A549 (cell line): ENCODE data around the gene C15orf62.

ENCODE experiments used
- CTCF ChIP-seq: fragments of >200 bp; sonication (Bioruptor Twin); formaldehyde crosslinking; IDR thresholded peaks from 3 replicates; pipeline ENCODE4 v1.5.1; 2016
- PHF8 ChIP-seq: fragments of 200-600 bp; sonication (generic); IDR thresholded peaks from 2 replicates; pipeline ENCODE4 v1.6.1; 2016; ENCODE audit warnings: low read depth, mild to moderate bottlenecking, antibody characterized with exemption, moderate library complexity, borderline replicate concordance
- RAD21 ChIP-seq, 2 experiments: fragments of >200 bp in 1 of 2; sonication (Bioruptor Twin) in 1 of 2; formaldehyde crosslinking in 1 of 2; IDR thresholded peaks in 1 of 2; conservative IDR thresholded peaks in 1 of 2; 2 replicates in 1 of 2; 3 replicates in 1 of 2; pipeline ENCODE4 v1.6.1; 2012 to 2018; ENCODE audit warnings: inconsistent platforms in 1 of 2
- SMC3 ChIP-seq: fragments of >200 bp; sonication (Bioruptor Twin); formaldehyde crosslinking; IDR thresholded peaks from 3 replicates; pipeline ENCODE4 v1.6.1; 2018; ENCODE audit warnings: inconsistent platforms

DNA sequence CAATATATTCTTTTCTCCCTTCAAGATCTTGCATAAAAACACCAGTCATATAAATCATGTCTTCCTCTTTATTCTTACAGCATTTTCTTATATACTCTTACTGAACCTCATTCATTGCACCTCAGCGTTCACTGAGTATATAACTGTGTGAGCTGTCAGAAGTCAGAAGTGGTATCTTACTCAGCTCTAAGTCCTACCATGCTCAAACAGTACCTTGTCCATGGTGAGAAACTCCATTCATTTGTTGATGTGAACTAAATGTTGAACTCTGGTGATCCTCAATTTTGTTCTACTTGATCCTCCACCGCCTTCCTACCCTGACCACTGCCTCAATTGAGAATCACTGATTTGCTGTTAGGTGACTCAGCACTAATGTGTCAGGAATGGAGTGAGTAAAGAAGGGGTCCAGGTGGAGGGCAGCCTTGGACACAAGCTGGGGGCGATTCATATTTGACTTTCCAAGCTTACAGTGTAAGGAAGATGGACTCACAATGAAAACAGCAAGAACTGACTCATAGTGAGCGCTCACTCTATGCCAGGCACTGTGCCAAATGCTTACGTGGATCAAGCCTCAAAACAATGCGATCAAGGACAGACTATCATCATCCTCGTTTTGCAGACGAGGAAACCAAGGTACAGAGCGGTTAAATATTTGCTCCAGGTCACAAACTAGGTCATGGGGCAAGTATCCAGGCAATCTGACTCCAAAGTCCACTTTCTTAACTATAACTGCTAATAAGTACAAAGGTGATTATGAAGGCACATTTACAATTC is 23.6 kb downstream of the C15orf62 start:
- TF ChIP-seq SMC3 (no peak), RAD21 (conservative IDR thresholded peaks at IDR 0.05 in 1 of 2, IDR thresholded peaks at IDR 0.05 in 1 of 2) (no peak), CTCF (no peak), PHF8 (no peak)
